ENCODE data around the gene PRSS21. TPM values are rescaled to one million over a fixed set of nuclear protein-coding genes. Genes with fewer than 3 reads are reported as not detected.

PRSS21 gene
- total RNA-seq, 2 donors from 2014 or later: 1.6 TPM; not detected in 1

GRCh38 chr16:2776500-2777139, 40.4 kb upstream of the PRSS21 start:
- no peaks in the 10 kb centered on the region for H3K27me3 Mint-ChIP-seq
- peaks cover 3% of the 10 kb centered on the region for H3K36me3 Mint-ChIP-seq (ENCODE audit: low read depth)
- peaks cover 32% of the 10 kb centered on the region for H3K4me1 Mint-ChIP-seq
- no peaks in the 10 kb centered on the region for H3K9me3 ChIP-seq (ENCODE audit: control insufficient read depth, low read length, poor library complexity, severe bottlenecking)
- peak; percentile 41 for ATAC-seq
- DNase-seq: peak in 1 of 3 donors; percentile 22
- peak overlapping the region; percentile 93 for H3K4me3 Mint-ChIP-seq
- H3K27ac Mint-ChIP-seq: peak overlapping the region; percentile 89

GRCh38 chr16:2777231-2777902, 39.7 kb upstream of the PRSS21 start, which contains the start of gene ELOB:
TSS of gene ELOB (minus strand) at chr16:2777280. CDS start at chr16:2777239, 41 bp downstream.
- Mint-ChIP-seq H3K27ac (peak within 1 kb of the TSS; percentile 96), H3K36me3 (ENCODE audit: low read depth) (no peaks in the 10 kb centered on the region), H3K4me3 (peak within 1 kb of the TSS; percentile 93), H3K27me3 (no peaks in the 10 kb centered on the region), H3K4me1 (peaks cover 27% of the 10 kb centered on the region)
- ATAC-seq: peak; percentile 91
- peak; percentile 87 to 88 (median 87) for DNase-seq
- H3K9me3 ChIP-seq (ENCODE audit: control insufficient read depth, low read length, poor library complexity, severe bottlenecking): no peaks in the 10 kb centered on the region

GRCh38 chr16:2777903-2778629, 39.0 kb upstream of the PRSS21 start:
- H3K4me1 Mint-ChIP-seq: peaks cover 22% of the 10 kb centered on the region
- H3K4me3 Mint-ChIP-seq: peak overlapping the region; percentile 93
- peak; percentile 38 for ATAC-seq
- H3K36me3 Mint-ChIP-seq (ENCODE audit: low read depth): no peaks in the 10 kb centered on the region
- H3K9me3 ChIP-seq (ENCODE audit: control insufficient read depth, low read length, poor library complexity, severe bottlenecking): no peaks in the 10 kb centered on the region
- DNase-seq: no peak
- H3K27me3 Mint-ChIP-seq: no peaks in the 10 kb centered on the region
- H3K27ac Mint-ChIP-seq: peak overlapping the region; percentile 96

GRCh38 chr16:2778630-2778958, 38.4 kb upstream of the PRSS21 start:
- peak overlapping the region; percentile 93 for H3K4me3 Mint-ChIP-seq

GRCh38 chr16:2779151-2779920, 37.7 kb upstream of the PRSS21 start:
- ATAC-seq (no peak), DNase-seq (no peak)
- Mint-ChIP-seq H3K27me3 (no peaks in the 10 kb centered on the region), H3K27ac (peak overlapping the region; percentile 96), H3K4me3 (peak overlapping the region; percentile 49), H3K36me3 (ENCODE audit: low read depth) (no peaks in the 10 kb centered on the region), H3K4me1 (peaks cover 18% of the 10 kb centered on the region)
- no peaks in the 10 kb centered on the region for H3K9me3 ChIP-seq (ENCODE audit: control insufficient read depth, low read length, poor library complexity, severe bottlenecking)

More at GRCh38 chr16:2778630-2778958, 38.4 kb upstream of the PRSS21 start:
- no peak for ATAC-seq
- Mint-ChIP-seq H3K27me3 (no peaks in the 10 kb centered on the region), H3K27ac (peak overlapping the region; percentile 96), H3K36me3 (ENCODE audit: low read depth) (no peaks in the 10 kb centered on the region), H3K4me1 (peaks cover 22% of the 10 kb centered on the region)
- no peaks in the 10 kb centered on the region for H3K9me3 ChIP-seq (ENCODE audit: control insufficient read depth, low read length, poor library complexity, severe bottlenecking)
- DNase-seq: no peak

GRCh38 chr16:2779978-2780898, 36.8 kb upstream of the PRSS21 start:
- H3K27ac Mint-ChIP-seq: peak overlapping the region; percentile 53
- no peak for ATAC-seq
- peak overlapping the region; percentile 49 for H3K4me3 Mint-ChIP-seq
- no peaks in the 10 kb centered on the region for H3K9me3 ChIP-seq (ENCODE audit: control insufficient read depth, low read length, poor library complexity, severe bottlenecking)
- peaks cover 21% of the 10 kb centered on the region for H3K4me1 Mint-ChIP-seq
- no peaks in the 10 kb centered on the region for H3K36me3 Mint-ChIP-seq (ENCODE audit: low read depth)
- H3K27me3 Mint-ChIP-seq: no peaks in the 10 kb centered on the region
- no peak for DNase-seq

- H3K27me3 Mint-ChIP-seq: no peaks in the 10 kb centered on the region
- ATAC-seq (no peak), DNase-seq (no peak)
- no peaks in the 10 kb centered on the region for H3K36me3 Mint-ChIP-seq (ENCODE audit: low read depth)
- peak overlapping the region; percentile 16 for H3K27ac Mint-ChIP-seq
- H3K9me3 ChIP-seq (ENCODE audit: control insufficient read depth, low read length, poor library complexity, severe bottlenecking): no peaks in the 10 kb centered on the region
- peaks cover 18% of the 10 kb centered on the region for H3K4me1 Mint-ChIP-seq
- H3K4me3 Mint-ChIP-seq: no peak overlapping the region
Observed at GRCh38 chr16:2782583-2783351, 34.3 kb upstream of the PRSS21 start.

- ATAC-seq (no peak), DNase-seq (no peak)
- Mint-ChIP-seq H3K27ac (peak overlapping the region; percentile 16), H3K4me3 (no peak overlapping the region), H3K27me3 (no peaks in the 10 kb centered on the region), H3K36me3 (ENCODE audit: low read depth) (no peaks in the 10 kb centered on the region), H3K4me1 (peaks cover 8% of the 10 kb centered on the region)
- no peaks in the 10 kb centered on the region for H3K9me3 ChIP-seq (ENCODE audit: control insufficient read depth, low read length, poor library complexity, severe bottlenecking)
Observed at GRCh38 chr16:2783581-2784357, 33.3 kb upstream of the PRSS21 start.

- H3K9me3 ChIP-seq (ENCODE audit: control insufficient read depth, low read length, poor library complexity, severe bottlenecking): no peaks in the 10 kb centered on the region
Observed at GRCh38 chr16:2784358-2785100, 32.5 kb upstream of the PRSS21 start.

GRCh38 chr16:2785101-2785991, 31.7 kb upstream of the PRSS21 start:
- Mint-ChIP-seq H3K36me3 (ENCODE audit: low read depth) (no peaks in the 10 kb centered on the region), H3K4me3 (peak overlapping the region; percentile 94), H3K27me3 (peaks cover 5% of the 10 kb centered on the region), H3K4me1 (peaks cover 6% of the 10 kb centered on the region), H3K27ac (peak overlapping the region; percentile 16)
- DNase-seq: peak in 1 of 3 donors; percentile 24
- ATAC-seq: peak; percentile 74
- no peaks in the 10 kb centered on the region for H3K9me3 ChIP-seq (ENCODE audit: control insufficient read depth, low read length, poor library complexity, severe bottlenecking)

More at GRCh38 chr16:2784358-2785100, 32.5 kb upstream of the PRSS21 start:
- Mint-ChIP-seq H3K4me1 (peaks cover 8% of the 10 kb centered on the region), H3K36me3 (ENCODE audit: low read depth) (no peaks in the 10 kb centered on the region), H3K4me3 (peak overlapping the region; percentile 94), H3K27ac (no peak overlapping the region), H3K27me3 (peaks cover 3% of the 10 kb centered on the region)
- ATAC-seq: no peak
- DNase-seq: no peak

Data from T-helper 17 cell (primary cell).